Gastroesophageal sphincter (tissue), 3 donors: ENCODE data around the gene GABRB2.
"Not testable (repeated sequence)": the region's sequence is repeated elsewhere in the genome, so short reads cannot be mapped to it uniquely, and the experiment has no call there.

Source experiments
- CTCF ChIP-seq, 4 experiments: fragments of 200-600 bp in 2 of 4; fragments of 450-650 bp in 2 of 4; sonication (generic) in 1 of 4; IDR thresholded peaks; one replicate each; pipeline ENCODE4 v1.5.1; 2017 to 2019; ENCODE audit warnings: antibody characterized with exemption in 4 of 4, mild to moderate bottlenecking in 2 of 4, moderate library complexity in 2 of 4
- POLR2AphosphoS5 ChIP-seq: sonication (generic); formaldehyde crosslinking; IDR thresholded peaks from one replicate; pipeline ENCODE4 v1.6.1; 2017; ENCODE audit warnings: antibody characterized with exemption

DNA sequence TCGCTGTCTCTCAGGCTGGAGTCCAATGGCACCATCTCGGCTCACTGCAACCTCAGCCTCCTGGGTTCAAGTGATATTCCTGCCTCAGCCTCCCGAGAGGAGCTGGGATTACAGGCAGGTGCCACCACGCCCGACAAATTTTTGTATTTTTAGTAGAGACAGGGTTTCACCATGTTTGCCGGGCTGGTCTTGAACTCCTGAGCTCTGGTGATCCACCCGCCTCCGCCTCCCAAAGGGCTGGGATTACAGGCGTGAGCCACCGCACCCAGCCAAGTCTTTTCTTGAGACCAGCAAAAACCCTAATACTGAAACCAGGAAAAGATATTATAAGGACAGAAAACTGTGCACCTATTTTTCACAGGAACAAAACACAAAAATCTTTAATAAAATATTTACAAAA is 41.4 kb downstream of the GABRB2 start:
- TF ChIP-seq POLR2AphosphoS5; CTCF (IDR thresholded peaks at IDR 0.05): not testable (repeated sequence)
